Measurements from ENCODE around the gene C20orf96.
A peak's percentile ranks its signal among the peaks of the same experiment; 100 is the strongest.
"Not testable (repeated sequence)": the region's sequence is repeated elsewhere in the genome, so short reads cannot be mapped to it uniquely, and the experiment has no call there.

The C20orf96 gene

DNA sequence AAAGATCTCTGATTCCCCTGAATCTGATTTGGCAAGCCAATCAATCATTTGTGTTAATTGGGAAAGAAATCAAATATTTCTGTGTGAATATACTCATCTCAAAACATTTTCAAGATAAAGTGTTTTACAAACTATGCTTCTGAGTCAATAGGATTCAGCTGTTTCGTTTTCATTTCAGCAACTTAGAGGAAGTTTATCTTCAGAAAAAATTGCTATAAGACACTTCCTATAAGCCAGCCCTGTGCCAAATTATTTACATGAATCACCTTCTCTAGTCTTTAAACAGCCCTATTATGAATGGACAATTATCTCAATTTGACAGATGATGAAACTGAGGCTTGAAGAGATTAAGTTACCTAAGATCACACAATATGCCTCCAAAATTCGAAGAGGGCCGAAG, 52.6 kb downstream of the C20orf96 start:
- no peak for DNase-seq (ENCODE audit: low read depth in 2 of 2)

DNA sequence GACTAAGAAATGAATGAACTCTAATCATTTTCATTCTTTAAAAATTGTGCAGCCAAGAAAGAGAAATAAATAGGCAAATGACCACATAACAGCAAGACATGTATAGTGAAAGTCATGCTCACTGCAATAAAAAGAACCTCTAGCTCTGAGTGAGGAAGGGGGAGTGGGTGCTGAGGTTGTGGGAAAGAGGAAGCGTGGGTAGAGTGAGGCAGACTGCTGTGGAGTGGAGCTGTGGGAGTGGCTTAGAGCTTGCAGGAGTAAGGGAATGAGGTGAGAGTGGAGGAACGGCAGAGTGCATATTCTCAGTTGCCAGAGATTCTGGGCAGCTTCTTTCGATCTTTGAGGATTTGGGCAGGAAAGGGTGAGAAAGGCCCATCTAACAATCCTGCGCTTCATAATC, 53.1 kb downstream of the C20orf96 start:
- peak in 1 of 2 donors; percentile 7 for DNase-seq (ENCODE audit: low read depth in 2 of 2)

DNA sequence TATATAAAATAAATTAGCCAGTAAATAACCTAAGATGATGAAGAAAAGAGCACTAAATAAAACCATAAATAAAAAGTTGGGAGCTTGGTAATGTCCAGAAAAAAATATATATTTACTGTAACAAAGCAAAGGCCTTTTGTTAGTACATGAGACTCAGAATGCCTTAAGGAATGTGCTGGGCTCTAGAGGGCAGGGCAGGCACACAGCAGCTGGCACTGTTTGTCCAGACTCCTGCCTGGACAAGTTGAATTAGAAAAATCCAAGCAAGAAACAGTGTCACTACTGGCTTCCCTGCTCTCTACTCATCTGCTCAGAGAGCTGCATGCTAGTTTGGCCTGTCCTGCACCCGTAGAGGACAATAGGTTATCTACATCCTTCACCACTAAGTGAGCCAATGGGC, 54.7 kb downstream of the C20orf96 start:
- no peak for DNase-seq (ENCODE audit: low read depth in 2 of 2)

DNA sequence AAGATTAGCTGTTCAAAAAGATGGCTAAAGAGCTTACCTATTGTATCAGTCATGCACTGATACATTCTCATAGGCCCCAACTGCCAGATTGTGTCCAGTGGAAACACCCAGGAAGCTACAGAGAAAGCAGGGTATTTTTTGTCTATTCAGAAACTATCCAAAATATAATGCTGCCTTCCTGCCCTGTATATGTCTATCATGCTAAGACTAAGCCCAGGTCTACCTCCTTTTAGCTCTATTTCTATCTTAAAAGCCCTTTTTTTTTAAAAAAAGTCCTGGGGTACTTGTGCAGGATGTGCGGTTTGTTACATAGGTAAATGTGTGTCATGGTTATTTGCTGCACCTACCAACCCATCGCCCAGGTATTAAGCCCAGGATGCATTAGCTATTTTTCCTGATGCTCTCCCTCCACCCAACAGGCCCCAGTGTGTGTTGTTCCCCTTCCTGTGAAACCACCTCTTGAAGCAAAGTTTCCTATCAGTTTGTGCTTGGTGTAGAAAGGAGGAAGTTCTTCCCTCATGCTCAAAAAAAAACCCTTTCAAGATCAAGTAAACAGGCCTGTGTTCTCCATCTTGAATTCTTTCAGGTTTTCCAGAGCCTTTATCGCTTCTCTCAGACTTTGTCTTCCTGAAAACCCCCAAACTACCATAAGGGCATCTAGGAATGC, 63.0 kb downstream of the C20orf96 start:
- DNase-seq (ENCODE audit: low read depth in 2 of 2): no peak

DNA sequence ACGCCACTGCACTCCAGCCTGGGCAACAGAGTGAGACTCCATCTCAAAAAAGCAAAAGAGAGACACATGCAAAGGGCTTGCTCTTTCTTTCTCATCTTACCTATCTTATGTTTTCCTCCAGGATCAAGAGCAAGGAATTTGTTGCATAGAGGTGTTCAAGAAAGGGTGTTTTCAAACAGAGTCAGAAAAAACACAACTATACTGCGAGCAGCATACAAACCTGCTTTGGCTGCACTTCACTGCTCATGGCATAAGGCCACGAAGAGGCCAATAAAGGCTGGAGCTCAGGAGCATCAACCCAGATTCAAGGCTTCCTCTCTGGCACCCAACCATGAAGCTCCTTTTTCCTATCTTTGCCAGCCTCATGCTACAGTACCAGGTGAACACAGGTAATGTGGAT, 63.6 kb downstream of the C20orf96 start, which contains the start of gene DEFB129:
TSS of gene DEFB129 (plus strand) at position 301 of the 400 bp plus-strand sequence. CDS start at position 332, 31 bp downstream.
- no peak for DNase-seq (ENCODE audit: low read depth in 2 of 2)

DNA sequence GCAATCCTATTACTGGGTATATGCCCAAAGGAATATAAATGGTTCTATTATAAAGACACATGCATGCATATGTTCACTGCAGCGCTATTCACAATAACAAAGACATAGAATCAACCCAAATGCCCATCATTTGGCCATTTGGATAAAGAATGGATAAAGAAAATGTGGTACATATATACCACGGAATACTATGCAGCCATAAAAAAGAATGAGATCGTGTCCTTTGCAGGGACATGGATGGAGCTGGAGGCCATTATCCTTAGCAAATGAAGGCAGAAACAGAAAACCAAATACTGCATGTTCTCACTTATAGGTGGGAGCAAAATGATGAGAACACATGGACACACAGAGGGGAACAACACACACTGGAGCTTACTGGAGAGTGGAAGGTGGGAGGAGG, 64.7 kb downstream of the C20orf96 start:
- DNase-seq (ENCODE audit: low read depth in 2 of 2): not testable (repeated sequence)

DNA sequence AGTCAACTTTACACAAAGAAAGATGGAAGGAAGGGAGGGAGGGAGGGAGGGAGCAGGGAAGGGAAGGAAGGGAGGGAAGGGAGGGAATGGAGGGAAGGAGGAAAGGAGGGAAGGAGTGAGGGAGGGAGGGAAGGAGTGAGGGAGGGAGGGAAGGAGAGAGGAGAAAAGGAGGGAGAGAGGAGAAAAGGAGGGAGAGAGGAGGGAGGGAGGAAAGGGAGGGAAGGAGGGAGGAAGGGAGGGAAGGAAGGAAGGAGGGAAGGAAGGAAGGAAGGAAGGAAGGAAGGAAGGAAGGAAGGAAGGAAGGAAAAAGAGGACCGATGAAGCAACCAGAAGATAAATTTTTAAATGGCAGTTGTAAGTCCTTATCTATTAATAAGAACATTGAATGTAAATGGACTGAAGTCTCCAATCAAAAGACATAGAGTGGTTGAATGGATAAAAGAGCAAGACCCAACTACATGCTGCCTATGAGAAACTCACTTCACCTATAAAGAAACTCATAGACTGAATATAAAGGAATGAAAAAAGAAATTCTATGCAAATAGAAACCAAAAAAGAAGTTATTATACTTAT, 69.2 kb downstream of the C20orf96 start:
- no peak for DNase-seq (ENCODE audit: low read depth in 2 of 2)

Measured in stimulated activated CD8-positive, alpha-beta memory T cell treated with anti-CD3 and anti-CD28 coated beads, Interleukin-2, amount 100 ng/mL, for 48 hours (primary cell).